OCI-LY7 (cell line): ENCODE measurements around the gene ZNF550.

Experiments
- EZH2phosphoT487 ChIP-seq: fragments of 200-600 bp; sonication (generic); IDR thresholded peaks from 2 replicates; pipeline ENCODE4 v1.6.1; 2018; ENCODE audit warnings: low read depth, borderline replicate concordance, mild to moderate bottlenecking, mixed run types, antibody characterized with exemption, low read length, moderate library complexity, mixed read lengths
- TF ChIP-seq, protein P1 (sequence below): fragments of 200-600 bp; sonication (generic); conservative IDR thresholded peaks from 2 replicates; pipeline ENCODE4 v1.5.1; 2014; ENCODE audit warnings: mild to moderate bottlenecking, antibody characterized with exemption, low read length, moderate library complexity, mixed read lengths

DNA sequence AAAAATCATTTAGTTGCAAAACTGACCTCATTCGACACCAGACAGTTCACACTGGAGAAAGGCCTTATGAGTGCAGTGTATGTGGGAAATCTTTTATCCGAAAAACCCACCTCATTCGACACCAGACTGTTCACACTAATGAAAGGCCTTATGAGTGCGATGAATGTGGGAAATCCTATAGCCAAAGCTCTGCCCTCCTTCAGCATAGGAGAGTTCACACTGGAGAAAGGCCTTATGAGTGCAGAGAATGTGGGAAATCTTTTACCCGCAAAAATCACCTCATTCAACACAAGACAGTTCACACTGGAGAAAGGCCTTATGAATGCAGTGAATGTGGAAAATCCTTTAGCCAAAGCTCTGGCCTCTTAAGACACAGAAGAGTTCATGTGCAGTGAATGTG, 47.3 kb upstream of the ZNF550 start:
- TF ChIP-seq, protein P1, sequence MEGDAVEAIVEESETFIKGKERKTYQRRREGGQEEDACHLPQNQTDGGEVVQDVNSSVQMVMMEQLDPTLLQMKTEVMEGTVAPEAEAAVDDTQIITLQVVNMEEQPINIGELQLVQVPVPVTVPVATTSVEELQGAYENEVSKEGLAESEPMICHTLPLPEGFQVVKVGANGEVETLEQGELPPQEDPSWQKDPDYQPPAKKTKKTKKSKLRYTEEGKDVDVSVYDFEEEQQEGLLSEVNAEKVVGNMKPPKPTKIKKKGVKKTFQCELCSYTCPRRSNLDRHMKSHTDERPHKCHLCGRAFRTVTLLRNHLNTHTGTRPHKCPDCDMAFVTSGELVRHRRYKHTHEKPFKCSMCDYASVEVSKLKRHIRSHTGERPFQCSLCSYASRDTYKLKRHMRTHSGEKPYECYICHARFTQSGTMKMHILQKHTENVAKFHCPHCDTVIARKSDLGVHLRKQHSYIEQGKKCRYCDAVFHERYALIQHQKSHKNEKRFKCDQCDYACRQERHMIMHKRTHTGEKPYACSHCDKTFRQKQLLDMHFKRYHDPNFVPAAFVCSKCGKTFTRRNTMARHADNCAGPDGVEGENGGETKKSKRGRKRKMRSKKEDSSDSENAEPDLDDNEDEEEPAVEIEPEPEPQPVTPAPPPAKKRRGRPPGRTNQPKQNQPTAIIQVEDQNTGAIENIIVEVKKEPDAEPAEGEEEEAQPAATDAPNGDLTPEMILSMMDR, result no peak
- no peak for TF ChIP-seq EZH2phosphoT487
